Astrocyte (in vitro differentiated cells and primary cell): Measurements from ENCODE around the gene ULK1. TPM values are rescaled to one million over a fixed set of nuclear protein-coding genes. Genes with fewer than 3 reads are reported as not detected.
A peak's percentile ranks its signal among the peaks of the same experiment; 100 is the strongest.

ENCODE experiments used
- DNase-seq: peaks from one replicate; pipeline ENCODE4 v3.0.0-alpha.2; 2010; ENCODE audit warnings: low read depth
- FAIRE-seq: peaks from 2 replicates; lab custom pipeline; 2011; peaks lifted over from hg19 to GRCh38; lab: Jason Lieb, UNC
- H2AFZ ChIP-seq: 2 replicates; pipeline ENCODE4 v1.6.0; 2012; ENCODE audit warnings: low read depth, low read length, inconsistent platforms
- H3K27ac ChIP-seq: 2 replicates; pipeline ENCODE4 v1.5.1; 2011; ENCODE audit warnings: low read depth, low read length, inconsistent platforms
- H3K27me3 ChIP-seq: 2 replicates; pipeline ENCODE4 v1.6.0; 2011; ENCODE audit warnings: low read length, inconsistent platforms; ENCODE audit not compliant: insufficient read depth
- H3K36me3 ChIP-seq: 2 replicates; pipeline ENCODE4 v1.5.1; 2011; ENCODE audit warnings: low read length, inconsistent platforms; ENCODE audit not compliant: insufficient read depth
- H3K4me1 ChIP-seq: 2 replicates; pipeline ENCODE4 v1.5.1; 2011; ENCODE audit warnings: low read length, inconsistent platforms; ENCODE audit not compliant: insufficient read depth
- H3K4me2 ChIP-seq: 2 replicates; pipeline ENCODE4 v1.6.0; 2012; ENCODE audit warnings: low read length, inconsistent platforms
- H3K4me3 ChIP-seq: 2 replicates; pipeline ENCODE4 v1.5.1; 2011; ENCODE audit warnings: low read depth, mild to moderate bottlenecking, low read length, inconsistent platforms; ENCODE audit not compliant: insufficient read depth
- H3K79me2 ChIP-seq: 2 replicates; pipeline ENCODE4 v1.6.0; 2012; ENCODE audit warnings: mild to moderate bottlenecking, low read length, inconsistent platforms; ENCODE audit not compliant: insufficient read depth
- H3K9ac ChIP-seq: 2 replicates; pipeline ENCODE4 v1.6.0; 2012; ENCODE audit warnings: mild to moderate bottlenecking, low read length, inconsistent platforms
- H3K9me3 ChIP-seq: 2 replicates; pipeline ENCODE4 v1.5.1; 2012; ENCODE audit warnings: low read depth, mild to moderate bottlenecking, low read length, inconsistent platforms; ENCODE audit not compliant: insufficient read depth
- H4K20me1 ChIP-seq: 2 replicates; pipeline ENCODE4 v1.6.0; 2012; ENCODE audit warnings: low read length, inconsistent platforms; ENCODE audit not compliant: insufficient read depth
- H3K27ac Mint-ChIP-seq: one replicate; pipeline ENCODE4 v1.8.0; 2021; ENCODE audit warnings: mild to moderate bottlenecking, mixed read lengths; ENCODE audit not compliant: unreplicated experiment
- H3K27me3 Mint-ChIP-seq: one replicate; pipeline ENCODE4 v1.8.0; 2021; ENCODE audit warnings: low read depth, mixed read lengths; ENCODE audit not compliant: unreplicated experiment
- H3K36me3 Mint-ChIP-seq: one replicate; pipeline ENCODE4 v1.8.0; 2021; ENCODE audit warnings: low read depth, mixed read lengths; ENCODE audit not compliant: unreplicated experiment
- H3K4me1 Mint-ChIP-seq: one replicate; pipeline ENCODE4 v1.8.0; 2021; ENCODE audit warnings: low read depth, mixed read lengths; ENCODE audit not compliant: unreplicated experiment
- H3K4me3 Mint-ChIP-seq: one replicate; pipeline ENCODE4 v1.8.0; 2021; ENCODE audit warnings: mild to moderate bottlenecking, moderate library complexity, mixed read lengths; ENCODE audit not compliant: unreplicated experiment
- H3K9me3 Mint-ChIP-seq: one replicate; pipeline ENCODE4 v1.8.0; 2021; ENCODE audit warnings: mild to moderate bottlenecking, mixed read lengths; ENCODE audit not compliant: unreplicated experiment
- EZH2 ChIP-seq: IDR thresholded peaks from 2 replicates; pipeline ENCODE4 v1.6.1; 2012; ENCODE audit warnings: mild to moderate bottlenecking, low read length, inconsistent platforms; ENCODE audit not compliant: insufficient read depth
- total RNA-seq: library from RNA; stranded (reverse); gene quantifications from 2 replicates; pipeline ENCODE4 v1.2.1, GENCODE V29; 2021
- TF ChIP-seq, protein P1 (sequence below): IDR thresholded peaks from 2 replicates; pipeline ENCODE4 v1.5.1; 2011; ENCODE audit warnings: low read depth, mild to moderate bottlenecking, inconsistent platforms, low read length, moderate library complexity; ENCODE audit not compliant: insufficient read depth

Gene ULK1
- total RNA-seq, 1 donor from 2014 or later, result 51.8 TPM

DNA sequence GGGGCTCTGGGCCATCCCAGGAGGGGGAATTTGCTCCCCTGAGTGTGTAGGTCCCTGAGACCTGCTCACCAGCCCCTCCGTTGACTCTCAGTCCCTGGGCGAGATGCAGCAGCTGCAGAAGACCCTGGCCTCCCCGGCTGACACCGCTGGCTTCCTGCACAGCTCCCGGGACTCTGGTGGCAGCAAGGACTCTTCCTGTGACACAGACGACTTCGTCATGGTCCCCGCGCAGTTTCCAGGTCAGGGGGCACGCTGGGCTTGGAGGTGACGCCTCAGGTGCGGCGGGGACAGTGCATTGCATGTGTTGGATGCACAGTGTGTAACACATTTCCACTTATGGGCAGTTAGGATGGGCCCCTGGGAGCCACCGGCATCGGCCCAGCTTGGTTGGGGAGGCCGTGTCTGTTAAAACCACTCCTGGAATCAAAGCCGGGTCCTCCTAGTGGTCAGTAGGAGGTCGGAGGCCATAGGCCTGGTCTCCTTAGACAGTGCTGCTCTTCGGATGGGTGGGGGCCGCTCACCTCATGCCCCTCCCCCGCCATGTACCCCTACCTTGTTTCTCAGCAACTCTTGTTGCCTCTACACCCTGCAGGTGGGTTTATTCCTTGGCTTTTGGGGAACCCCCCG is 17.5 kb downstream of the ULK1 start:
- H3K27me3 ChIP-seq, result no peaks in the 10 kb centered on the region
- peak overlapping the region; percentile 9 for H3K27ac ChIP-seq
- no peak overlapping the region for H3K9ac ChIP-seq
- H3K4me3 ChIP-seq, result no peak overlapping the region
- DNase-seq, result no peak
- H3K4me3 Mint-ChIP-seq, result peak overlapping the region; percentile 34
- peaks cover 21% of the 10 kb centered on the region for H3K4me1 ChIP-seq
- no peaks in the 10 kb centered on the region for H3K36me3 ChIP-seq
- H3K9me3 Mint-ChIP-seq, result no peaks in the 10 kb centered on the region
- H3K4me1 Mint-ChIP-seq, result peaks cover 12% of the 10 kb centered on the region
- H3K27me3 Mint-ChIP-seq, result no peaks in the 10 kb centered on the region
- no peaks in the 10 kb centered on the region for H3K9me3 ChIP-seq
- peak overlapping the region; percentile 68 for H3K4me2 ChIP-seq
- H2AFZ ChIP-seq, result no peak overlapping the region
- H3K79me2 ChIP-seq, result no peaks in the 10 kb centered on the region
- peaks cover 23% of the 10 kb centered on the region for H4K20me1 ChIP-seq
- peak overlapping the region; percentile 53 for H3K27ac Mint-ChIP-seq
- no peak for TF ChIP-seq EZH2
- TF ChIP-seq, protein P1, sequence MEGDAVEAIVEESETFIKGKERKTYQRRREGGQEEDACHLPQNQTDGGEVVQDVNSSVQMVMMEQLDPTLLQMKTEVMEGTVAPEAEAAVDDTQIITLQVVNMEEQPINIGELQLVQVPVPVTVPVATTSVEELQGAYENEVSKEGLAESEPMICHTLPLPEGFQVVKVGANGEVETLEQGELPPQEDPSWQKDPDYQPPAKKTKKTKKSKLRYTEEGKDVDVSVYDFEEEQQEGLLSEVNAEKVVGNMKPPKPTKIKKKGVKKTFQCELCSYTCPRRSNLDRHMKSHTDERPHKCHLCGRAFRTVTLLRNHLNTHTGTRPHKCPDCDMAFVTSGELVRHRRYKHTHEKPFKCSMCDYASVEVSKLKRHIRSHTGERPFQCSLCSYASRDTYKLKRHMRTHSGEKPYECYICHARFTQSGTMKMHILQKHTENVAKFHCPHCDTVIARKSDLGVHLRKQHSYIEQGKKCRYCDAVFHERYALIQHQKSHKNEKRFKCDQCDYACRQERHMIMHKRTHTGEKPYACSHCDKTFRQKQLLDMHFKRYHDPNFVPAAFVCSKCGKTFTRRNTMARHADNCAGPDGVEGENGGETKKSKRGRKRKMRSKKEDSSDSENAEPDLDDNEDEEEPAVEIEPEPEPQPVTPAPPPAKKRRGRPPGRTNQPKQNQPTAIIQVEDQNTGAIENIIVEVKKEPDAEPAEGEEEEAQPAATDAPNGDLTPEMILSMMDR, result no peak
- H3K36me3 Mint-ChIP-seq, result peaks cover 8% of the 10 kb centered on the region
- no peak for FAIRE-seq

DNA sequence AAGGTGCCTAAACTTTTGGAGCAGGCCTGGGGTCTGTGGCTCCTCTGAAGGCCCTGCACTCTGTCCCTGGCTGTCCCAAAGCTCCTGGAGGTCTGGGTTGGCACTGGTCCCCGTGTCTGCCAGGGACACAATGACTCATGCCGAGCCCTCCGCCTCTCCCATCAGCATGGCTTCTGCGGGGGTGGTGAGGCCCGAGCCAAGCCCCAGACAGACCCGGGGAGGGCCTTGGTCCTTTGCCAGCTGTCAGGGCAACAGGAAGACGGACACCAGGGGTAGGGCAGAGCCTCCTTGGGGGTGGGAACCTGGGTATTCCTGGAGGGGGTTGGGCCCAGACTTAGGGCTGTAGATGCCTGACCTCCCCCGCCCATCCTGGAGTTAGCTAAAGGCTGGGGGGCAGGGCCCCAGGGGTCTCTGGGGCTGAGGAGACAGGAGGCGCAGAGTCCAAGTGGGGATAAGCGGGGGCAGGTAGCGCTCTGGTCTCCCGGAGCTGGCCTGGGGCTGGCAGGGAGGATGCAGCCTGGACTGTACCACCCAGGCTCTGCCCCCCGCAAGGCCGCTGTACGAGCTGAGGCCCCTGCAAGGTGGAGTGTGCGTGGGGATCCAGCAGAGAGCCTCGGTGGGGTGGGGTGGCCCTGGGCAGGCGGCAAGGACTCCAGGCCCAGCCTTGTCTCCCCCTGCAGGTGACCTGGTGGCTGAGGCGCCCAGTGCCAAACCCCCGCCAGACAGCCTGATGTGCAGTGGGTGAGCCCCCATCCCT is 18.3 kb downstream of the ULK1 start:
- Mint-ChIP-seq H3K4me1 (peaks cover 12% of the 10 kb centered on the region), H3K4me3 (peak overlapping the region; percentile 40), H3K27ac (no peak overlapping the region), H3K36me3 (peaks cover 8% of the 10 kb centered on the region), H3K27me3 (no peaks in the 10 kb centered on the region), H3K9me3 (no peaks in the 10 kb centered on the region)
- no peaks in the 10 kb centered on the region for H3K36me3 ChIP-seq
- peak; percentile 80 for DNase-seq
- peak overlapping the region; percentile 68 for H3K4me2 ChIP-seq
- no peaks in the 10 kb centered on the region for H3K27me3 ChIP-seq
- H3K9ac ChIP-seq, result peak overlapping the region; percentile 36
- TF ChIP-seq, protein P1, result no peak
- H3K4me3 ChIP-seq, result no peak overlapping the region
- peaks cover 21% of the 10 kb centered on the region for H3K4me1 ChIP-seq
- peak overlapping the region; percentile 43 for H3K27ac ChIP-seq
- no peaks in the 10 kb centered on the region for H3K79me2 ChIP-seq
- peaks cover 23% of the 10 kb centered on the region for H4K20me1 ChIP-seq
- no peaks in the 10 kb centered on the region for H3K9me3 ChIP-seq
- no peak overlapping the region for H2AFZ ChIP-seq
- FAIRE-seq, result no peak

DNA sequence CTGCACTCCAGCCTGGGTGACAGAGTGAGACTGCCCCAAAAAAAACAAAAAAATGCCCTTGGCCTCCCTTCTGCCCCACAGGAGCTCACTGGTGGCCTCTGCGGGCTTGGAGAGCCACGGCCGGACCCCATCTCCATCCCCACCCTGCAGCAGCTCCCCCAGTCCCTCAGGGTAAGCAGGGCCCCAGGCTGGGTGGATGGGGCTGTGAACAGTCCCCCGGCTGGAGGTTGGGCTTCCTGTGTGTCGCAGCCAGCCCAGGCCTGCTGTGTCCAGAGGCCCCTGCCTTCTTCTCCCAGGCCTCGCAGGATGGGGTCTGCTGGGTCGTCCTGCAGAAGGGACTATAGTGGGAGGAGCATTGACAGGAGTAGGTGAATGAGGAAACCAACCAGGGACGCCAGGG is 19.2 kb downstream of the ULK1 start:
- H3K4me3 ChIP-seq, result no peak overlapping the region
- H4K20me1 ChIP-seq, result peaks cover 28% of the 10 kb centered on the region
- TF ChIP-seq EZH2, result no peak
- TF ChIP-seq, protein P1, result no peak
- H3K79me2 ChIP-seq, result no peaks in the 10 kb centered on the region
- Mint-ChIP-seq H3K4me1 (peaks cover 12% of the 10 kb centered on the region), H3K36me3 (peaks cover 8% of the 10 kb centered on the region), H3K9me3 (no peaks in the 10 kb centered on the region), H3K27ac (no peak overlapping the region), H3K27me3 (no peaks in the 10 kb centered on the region), H3K4me3 (no peak overlapping the region)
- H3K27me3 ChIP-seq, result no peaks in the 10 kb centered on the region
- peaks cover 21% of the 10 kb centered on the region for H3K4me1 ChIP-seq
- H3K27ac ChIP-seq, result no peak overlapping the region
- FAIRE-seq (no peak), DNase-seq (no peak)
- H3K9me3 ChIP-seq, result no peaks in the 10 kb centered on the region
- H3K4me2 ChIP-seq, result no peak overlapping the region
- no peaks in the 10 kb centered on the region for H3K36me3 ChIP-seq
- no peak overlapping the region for H3K9ac ChIP-seq
- no peak overlapping the region for H2AFZ ChIP-seq
